IMR-90 (cell line): Measurements from ENCODE around the gene CORO7.

ENCODE experiments used
- CTCF ChIP-seq: conservative IDR thresholded peaks from 2 replicates; pipeline ENCODE4 v1.5.1; 2012; ENCODE audit warnings: mild to moderate bottlenecking, low read depth, low read length, improper control_type of control experiment
- POLR2A ChIP-seq: IDR thresholded peaks from 2 replicates; pipeline ENCODE4 v1.6.1; 2012; ENCODE audit warnings: mild to moderate bottlenecking, low read depth, low read length

GRCh38 chr16:4443986-4444385 lies 27.6 kb upstream of the CORO7 start:
- no peak for TF ChIP-seq POLR2A
- TF ChIP-seq CTCF = no peak
